Activated CD4-positive, alpha-beta T cell treated with anti-CD3 and anti-CD28 coated beads, Interleukin-2, amount 50 U/mL, for 4 hours (primary cell): ENCODE data around the gene ABCA3.
"Not testable (repeated sequence)": the region's sequence is repeated elsewhere in the genome, so short reads cannot be mapped to it uniquely, and the experiment has no call there.

Experiments
- DNase-seq, 2 experiments: peaks; one replicate each; pipeline ENCODE4 v3.0.0-alpha.2; 2020

ABCA3 gene

GRCh38 chr16:2340564-2341455, at the start of gene ABCA3:
Gene ABCA3 (minus strand): TSS chr16:2340728. CDS start chr16:2326466, 14,262 bp downstream.
- peak; percentile 89 to 90 for DNase-seq

GRCh38 chr16:2388875-2389433, 48.4 kb upstream of the ABCA3 start:
- no peak for DNase-seq

GRCh38 chr16:2388139-2388874, 47.8 kb upstream of the ABCA3 start:
- no peak for DNase-seq

- DNase-seq: no peak
Measured at GRCh38 chr16:2386990-2387389, 46.5 kb upstream of the ABCA3 start.

- not testable (repeated sequence) for DNase-seq
Measured at GRCh38 chr16:2385982-2386381, 45.5 kb upstream of the ABCA3 start.

GRCh38 chr16:2385190-2385836, 44.8 kb upstream of the ABCA3 start:
- DNase-seq: no peak

- DNase-seq: no peak
Measured at GRCh38 chr16:2384426-2384825, 43.9 kb upstream of the ABCA3 start.

GRCh38 chr16:2383501-2383900, 43.0 kb upstream of the ABCA3 start:
- no peak for DNase-seq

- no peak for DNase-seq
Measured at GRCh38 chr16:2374644-2375043, 34.1 kb upstream of the ABCA3 start.

GRCh38 chr16:2373176-2373575, 32.6 kb upstream of the ABCA3 start:
- no peak for DNase-seq

GRCh38 chr16:2372684-2373083, 32.2 kb upstream of the ABCA3 start:
- DNase-seq: no peak

- no peak for DNase-seq
Measured at GRCh38 chr16:2371421-2371820, 30.9 kb upstream of the ABCA3 start.

- no peak for DNase-seq
Measured at GRCh38 chr16:2370721-2371120, 30.2 kb upstream of the ABCA3 start.

GRCh38 chr16:2366660-2367309, 26.3 kb upstream of the ABCA3 start:
- no peak for DNase-seq

- no peak for DNase-seq
Measured at GRCh38 chr16:2365397-2366294, 25.1 kb upstream of the ABCA3 start.

GRCh38 chr16:2364638-2365210, 24.2 kb upstream of the ABCA3 start:
- no peak for DNase-seq

- DNase-seq: no peak
Measured at GRCh38 chr16:2362218-2362617, 21.7 kb upstream of the ABCA3 start.

GRCh38 chr16:2361129-2361528, 20.6 kb upstream of the ABCA3 start:
- no peak for DNase-seq

- no peak for DNase-seq
Measured at GRCh38 chr16:2359919-2360318, 19.4 kb upstream of the ABCA3 start.

GRCh38 chr16:2358811-2359210, 18.3 kb upstream of the ABCA3 start:
- DNase-seq: no peak

GRCh38 chr16:2357331-2357730, 16.8 kb upstream of the ABCA3 start:
- DNase-seq: no peak
